Measurements from ENCODE around the gene EYS.

Gene EYS

DNA sequence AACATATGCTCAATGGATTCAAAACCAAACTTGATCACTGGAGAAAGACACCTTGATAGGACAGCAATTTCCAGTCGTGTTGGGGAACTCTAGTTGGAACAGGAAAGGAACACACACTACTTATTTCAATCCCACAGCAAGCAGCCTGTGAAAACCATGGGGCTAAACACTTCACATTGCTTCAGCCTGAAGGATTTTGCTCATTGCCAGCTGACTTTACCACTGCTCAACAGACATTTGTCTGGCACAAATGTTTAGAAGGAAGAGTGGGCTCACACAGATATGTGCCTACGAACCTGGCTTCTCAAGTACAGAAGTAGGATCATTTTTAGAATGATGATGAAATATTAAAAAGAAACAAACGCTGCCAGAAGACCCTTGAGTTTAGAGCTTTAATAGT lies 1473.3 kb downstream of the EYS start:
- TF ChIP-seq MYC (IDR thresholded peaks at IDR 0.05; ENCODE audit: low read depth, low read length) = no peak
- no peak for TF ChIP-seq CTCF (IDR thresholded peaks at IDR 0.05; ENCODE audit: low read depth, low read length)
- TF ChIP-seq, protein P1, sequence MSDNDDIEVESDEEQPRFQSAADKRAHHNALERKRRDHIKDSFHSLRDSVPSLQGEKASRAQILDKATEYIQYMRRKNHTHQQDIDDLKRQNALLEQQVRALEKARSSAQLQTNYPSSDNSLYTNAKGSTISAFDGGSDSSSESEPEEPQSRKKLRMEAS (IDR thresholded peaks at IDR 0.05; ENCODE audit: low read depth, low read length) = no peak
- no peak for TF ChIP-seq POLR2A (IDR thresholded peaks at IDR 0.05; ENCODE audit: extremely low read depth, insufficient read length)
- H3K4me3 ChIP-seq (ENCODE audit: low read depth, low read length) = no peak overlapping the region
- no peak for DNase-seq (ENCODE audit: low read depth)

DNA sequence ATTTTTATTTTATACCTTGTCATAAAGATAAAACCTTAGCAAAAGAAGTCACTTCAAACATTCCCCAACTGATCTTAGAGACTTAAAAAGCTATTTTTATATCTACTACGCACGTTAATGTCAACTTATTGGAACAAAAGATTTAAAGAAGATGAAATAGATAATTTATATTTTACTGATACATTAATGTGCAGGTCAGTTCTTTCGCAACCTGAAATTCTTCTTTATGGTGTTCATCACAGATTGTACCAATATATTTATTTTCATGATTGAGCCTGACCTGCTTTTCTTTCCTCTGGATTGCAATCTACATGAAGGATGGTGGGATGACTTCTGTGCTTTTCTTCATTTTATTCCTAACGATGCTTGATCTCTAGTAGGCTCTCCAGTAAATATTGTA lies 1475.1 kb downstream of the EYS start:
- no peak overlapping the region for H3K4me3 ChIP-seq (ENCODE audit: low read depth, low read length)
- DNase-seq (ENCODE audit: low read depth) = no peak
- TF ChIP-seq CTCF (IDR thresholded peaks at IDR 0.05; ENCODE audit: low read depth, low read length) (no peak), POLR2A (IDR thresholded peaks at IDR 0.05; ENCODE audit: extremely low read depth, insufficient read length) (no peak), MYC (IDR thresholded peaks at IDR 0.05; ENCODE audit: low read depth, low read length) (no peak)
- TF ChIP-seq, protein P1 (IDR thresholded peaks at IDR 0.05; ENCODE audit: low read depth, low read length) = no peak

DNA sequence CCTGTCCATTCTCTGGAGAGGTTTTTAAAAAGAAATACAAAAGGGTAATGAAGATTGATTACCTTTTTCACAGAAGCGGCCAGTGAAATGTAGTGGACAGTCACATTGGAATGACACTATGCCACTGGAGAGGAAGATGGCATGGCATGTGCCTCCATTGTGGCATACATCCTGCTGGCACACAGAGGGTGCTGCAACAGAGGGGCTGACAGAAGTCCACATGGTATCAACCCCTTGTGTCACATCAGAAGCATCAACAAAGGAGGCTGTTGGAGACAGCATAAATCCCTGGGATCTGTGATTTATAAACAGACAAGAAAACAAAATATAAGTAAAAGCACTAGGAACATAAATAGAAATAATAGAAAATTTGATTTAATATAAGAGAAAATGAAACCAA lies 1476.5 kb downstream of the EYS start:
- TF ChIP-seq CTCF (IDR thresholded peaks at IDR 0.05; ENCODE audit: low read depth, low read length) (no peak), MYC (IDR thresholded peaks at IDR 0.05; ENCODE audit: low read depth, low read length) (no peak), POLR2A (IDR thresholded peaks at IDR 0.05; ENCODE audit: extremely low read depth, insufficient read length) (no peak)
- TF ChIP-seq, protein P1 (IDR thresholded peaks at IDR 0.05; ENCODE audit: low read depth, low read length) = no peak
- no peak overlapping the region for H3K4me3 ChIP-seq (ENCODE audit: low read depth, low read length)
- DNase-seq (ENCODE audit: low read depth) = no peak

DNA sequence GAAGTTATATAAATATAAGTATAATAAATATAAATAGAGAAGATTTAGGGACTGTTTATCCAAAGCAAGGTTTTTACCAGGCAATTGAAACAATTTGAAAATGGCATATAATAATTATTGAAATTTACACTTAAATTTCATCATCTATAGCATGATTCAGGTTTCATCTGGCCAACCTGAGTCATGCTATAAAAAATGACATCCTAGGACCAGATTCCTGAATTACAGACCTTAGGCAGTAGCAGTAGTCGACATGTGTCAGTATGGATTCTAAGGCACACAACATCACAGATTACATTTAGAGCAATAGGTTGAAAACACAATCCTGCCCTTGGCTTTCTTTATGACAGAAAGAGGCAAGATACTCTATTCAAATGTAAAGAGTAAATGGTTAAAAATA lies 1479.2 kb downstream of the EYS start:
- TF ChIP-seq CTCF (IDR thresholded peaks at IDR 0.05; ENCODE audit: low read depth, low read length) (no peak), POLR2A (IDR thresholded peaks at IDR 0.05; ENCODE audit: extremely low read depth, insufficient read length) (no peak), MYC (IDR thresholded peaks at IDR 0.05; ENCODE audit: low read depth, low read length) (no peak)
- TF ChIP-seq, protein P1 (IDR thresholded peaks at IDR 0.05; ENCODE audit: low read depth, low read length) = no peak
- no peak for DNase-seq (ENCODE audit: low read depth)
- H3K4me3 ChIP-seq (ENCODE audit: low read depth, low read length) = no peak overlapping the region

DNA sequence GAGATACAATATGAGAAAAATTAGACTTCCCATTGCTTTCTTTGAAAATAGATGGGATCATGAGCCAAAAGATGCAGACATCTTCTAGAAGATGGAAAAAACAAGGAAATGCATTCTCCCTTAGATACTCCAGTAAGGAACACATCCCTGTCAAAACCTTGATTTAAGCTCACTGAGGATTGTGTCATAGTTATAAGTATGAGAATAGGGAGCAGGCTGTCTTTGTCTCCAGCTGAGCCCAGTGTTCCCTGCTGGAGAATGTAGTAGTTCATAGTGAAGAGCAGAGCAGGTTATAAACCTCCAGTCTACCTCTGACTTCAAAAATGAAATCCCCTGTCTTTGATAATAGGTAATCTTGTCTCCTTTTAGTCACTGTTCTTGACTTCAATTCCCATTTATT lies 1481.5 kb downstream of the EYS start:
- TF ChIP-seq, protein P1 (IDR thresholded peaks at IDR 0.05; ENCODE audit: low read depth, low read length) = no peak
- TF ChIP-seq MYC (IDR thresholded peaks at IDR 0.05; ENCODE audit: low read depth, low read length) (no peak), CTCF (IDR thresholded peaks at IDR 0.05; ENCODE audit: low read depth, low read length) (no peak), POLR2A (IDR thresholded peaks at IDR 0.05; ENCODE audit: extremely low read depth, insufficient read length) (no peak)
- H3K4me3 ChIP-seq (ENCODE audit: low read depth, low read length) = no peak overlapping the region
- no peak for DNase-seq (ENCODE audit: low read depth)

DNA sequence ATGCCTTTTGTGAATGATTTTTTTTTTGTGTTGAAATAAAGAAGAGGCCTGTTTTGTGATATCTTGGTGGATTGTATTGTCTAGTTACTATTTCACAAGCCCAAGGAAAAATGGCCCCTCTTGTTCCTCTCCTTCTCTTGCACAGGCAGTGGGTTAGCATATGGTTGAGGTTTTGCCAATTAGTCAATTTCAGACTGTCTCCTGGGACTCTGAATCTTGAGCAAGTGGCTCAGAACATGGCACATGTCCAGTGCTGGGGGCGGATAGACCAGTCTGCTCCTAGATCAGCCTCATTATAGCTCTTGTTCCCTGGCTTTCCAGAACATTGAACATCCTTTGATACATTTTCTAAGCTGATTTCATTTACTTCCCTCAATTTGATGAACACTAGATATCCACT lies 1482.2 kb downstream of the EYS start:
- no peak overlapping the region for H3K4me3 ChIP-seq (ENCODE audit: low read depth, low read length)
- peak; percentile 63 for DNase-seq (ENCODE audit: low read depth)
- TF ChIP-seq POLR2A (IDR thresholded peaks at IDR 0.05; ENCODE audit: extremely low read depth, insufficient read length) = no peak
- TF ChIP-seq, protein P1 (IDR thresholded peaks at IDR 0.05; ENCODE audit: low read depth, low read length) = no peak
- TF ChIP-seq MYC (IDR thresholded peaks at IDR 0.05; ENCODE audit: low read depth, low read length) = no peak
- TF ChIP-seq CTCF (IDR thresholded peaks at IDR 0.05; ENCODE audit: low read depth, low read length) = no peak
